GM18498 (cell line): ENCODE measurements around the gene FGGY.
"Not testable (repeated sequence)": the region's sequence is repeated elsewhere in the genome, so short reads cannot be mapped to it uniquely, and the experiment has no call there.

Experiments
- ATAC-seq: cut with Tn5 transposase; IDR thresholded peaks from one replicate; pipeline ENCODE4 v1.9.1; 2021; ENCODE audit warnings: mild to moderate bottlenecking, moderate library complexity; ENCODE audit not compliant: unreplicated experiment

Gene FGGY

GRCh38 chr1:59605184-59605583 is 308.3 kb downstream of the FGGY start:
- no peak for ATAC-seq

DNA sequence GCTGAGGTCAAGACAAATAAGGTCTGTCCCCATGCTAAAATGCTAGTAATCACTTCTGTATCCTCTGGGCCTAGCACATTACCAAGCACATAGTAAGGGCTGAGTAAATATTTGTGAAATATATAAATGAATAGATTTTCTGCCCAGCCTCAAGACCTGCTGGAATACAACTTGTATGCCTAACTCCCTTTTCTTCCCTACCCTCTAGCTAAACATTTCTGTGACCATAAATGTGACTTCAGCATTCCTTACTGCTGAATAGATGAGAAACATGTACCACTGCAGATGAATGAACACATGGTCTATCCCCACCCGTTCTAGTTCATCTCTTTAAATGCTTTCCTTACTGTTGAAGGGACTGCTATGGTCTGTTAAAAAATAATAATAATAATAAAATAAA is 308.9 kb downstream of the FGGY start:
- ATAC-seq = no peak

GRCh38 chr1:59609245-59609644 is 312.4 kb downstream of the FGGY start:
- ATAC-seq = no peak

DNA sequence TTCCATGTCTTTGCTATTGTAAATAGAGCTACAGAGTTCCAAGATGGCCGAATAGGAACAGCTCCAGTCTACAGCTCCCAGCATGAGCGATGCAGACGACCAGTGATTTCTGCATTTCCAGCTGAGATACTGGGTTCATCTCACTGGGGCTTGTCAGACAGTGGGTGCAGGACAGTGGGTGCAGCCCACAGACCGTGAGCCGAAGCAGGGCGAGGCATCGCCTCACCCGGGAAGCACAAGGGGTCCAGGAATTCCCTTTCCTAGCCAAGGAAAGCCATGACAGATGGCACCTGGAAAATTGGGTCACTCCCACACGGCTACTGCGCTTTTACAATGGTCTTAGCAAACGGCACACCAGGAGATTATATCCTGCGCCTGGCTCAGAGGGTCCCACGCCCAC is 313.6 kb downstream of the FGGY start:
- ATAC-seq = not testable (repeated sequence)

- no peak for ATAC-seq
Observed at GRCh38 chr1:59617434-59617833, 320.5 kb downstream of the FGGY start.

DNA sequence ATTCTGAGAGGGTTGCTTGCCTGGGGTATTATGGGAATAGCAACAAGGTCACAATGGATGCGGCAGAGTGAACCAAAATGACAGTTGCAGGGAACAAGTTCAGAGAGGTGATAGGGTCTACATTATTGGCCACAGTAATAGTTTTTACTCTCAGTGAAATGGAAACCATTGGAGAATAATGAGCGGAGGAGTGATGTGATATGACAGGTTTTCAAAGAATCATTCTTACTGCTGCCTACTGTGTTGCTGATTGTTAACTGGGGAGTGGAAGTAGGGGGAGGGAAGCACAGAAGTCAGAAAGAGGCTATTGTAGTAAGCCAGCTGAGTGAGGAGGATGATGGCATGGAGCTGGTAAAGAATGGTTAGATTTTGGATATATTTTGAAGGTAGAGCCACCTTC is 322.7 kb downstream of the FGGY start:
- no peak for ATAC-seq

DNA sequence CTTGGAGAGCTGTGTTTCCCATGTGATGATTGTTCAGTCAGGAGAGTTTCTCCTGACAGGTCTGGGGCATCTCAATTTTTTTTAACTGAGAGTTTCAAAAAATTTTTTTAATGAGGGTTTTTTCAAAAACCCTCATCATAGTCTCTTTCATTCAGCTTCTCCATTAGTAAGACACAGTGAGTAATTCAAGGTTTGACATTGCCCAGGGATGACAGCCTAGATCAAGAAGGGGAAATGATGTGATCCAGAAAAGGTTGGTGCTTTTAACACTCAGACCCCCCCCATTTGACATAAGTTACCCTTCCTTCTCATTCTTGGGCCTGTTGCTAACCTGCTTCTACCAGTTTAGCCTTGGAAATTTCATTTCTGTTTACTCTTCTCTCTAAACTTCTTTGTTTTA is 328.5 kb downstream of the FGGY start:
- no peak for ATAC-seq

GRCh38 chr1:59631561-59632255 is 334.8 kb downstream of the FGGY start:
- ATAC-seq = no peak

DNA sequence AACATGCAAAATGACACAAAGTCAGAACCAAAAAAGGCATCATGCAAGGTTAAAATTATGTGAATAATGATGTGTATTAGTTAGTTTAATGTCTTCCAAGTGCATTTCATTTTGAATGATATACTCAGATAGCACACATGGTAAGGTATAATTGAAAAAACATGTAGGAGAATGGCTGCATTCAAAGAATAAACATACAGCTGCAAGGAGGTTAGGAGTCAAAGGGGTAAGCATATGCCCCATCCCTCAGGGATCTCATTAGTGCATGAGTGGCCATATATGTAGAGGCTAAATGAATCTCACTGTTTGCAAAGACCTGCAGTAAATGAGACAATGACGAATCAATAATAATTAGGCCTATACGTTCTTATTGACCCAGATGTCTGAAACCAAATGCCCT is 338.2 kb downstream of the FGGY start:
- ATAC-seq = no peak

GRCh38 chr1:59638231-59638711 is 341.4 kb downstream of the FGGY start:
- no peak for ATAC-seq

DNA sequence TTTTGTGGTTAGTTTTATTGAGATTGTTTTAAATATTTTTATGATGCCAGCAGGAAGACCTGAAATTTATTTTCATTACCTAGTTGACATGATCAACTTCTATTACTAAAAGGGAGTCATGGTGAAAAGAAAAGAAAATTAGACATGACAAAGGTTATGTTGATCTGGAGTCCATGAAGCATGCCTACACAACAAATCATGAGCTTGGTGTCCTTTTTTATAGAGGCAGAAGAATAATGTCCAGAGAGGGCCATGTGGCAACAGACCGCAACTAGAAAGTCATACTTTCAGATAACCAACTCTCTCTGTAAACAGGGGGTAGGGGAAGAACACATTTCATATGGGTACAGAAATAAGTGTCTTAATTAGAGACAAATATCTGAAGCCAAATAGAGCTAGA is 342.4 kb downstream of the FGGY start:
- ATAC-seq = no peak

- no peak for ATAC-seq
Observed at GRCh38 chr1:59640851-59641250, 344.0 kb downstream of the FGGY start.

DNA sequence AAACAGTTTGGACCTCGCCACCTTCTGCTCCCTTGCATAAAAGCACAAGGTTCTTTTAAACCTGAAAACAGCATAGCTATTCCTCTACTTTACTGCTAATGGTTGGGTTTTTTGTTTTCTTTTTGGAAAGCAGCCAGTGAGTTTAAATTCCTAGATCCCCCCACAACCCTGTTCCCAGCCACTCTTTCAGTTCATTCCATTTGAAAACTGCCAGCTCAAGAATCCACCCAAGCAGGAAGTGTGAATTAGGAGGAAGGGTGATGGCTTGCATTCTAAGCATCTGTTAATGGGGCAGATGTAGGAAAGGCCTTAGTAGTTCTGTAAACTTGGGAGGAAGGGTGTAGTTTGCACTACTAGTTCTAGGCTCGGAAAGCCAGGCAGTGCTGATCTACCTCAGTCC is 344.9 kb downstream of the FGGY start:
- no peak for ATAC-seq

GRCh38 chr1:59643526-59643925 is 346.6 kb downstream of the FGGY start:
- no peak for ATAC-seq

GRCh38 chr1:59645893-59646292 is 349.0 kb downstream of the FGGY start:
- no peak for ATAC-seq

DNA sequence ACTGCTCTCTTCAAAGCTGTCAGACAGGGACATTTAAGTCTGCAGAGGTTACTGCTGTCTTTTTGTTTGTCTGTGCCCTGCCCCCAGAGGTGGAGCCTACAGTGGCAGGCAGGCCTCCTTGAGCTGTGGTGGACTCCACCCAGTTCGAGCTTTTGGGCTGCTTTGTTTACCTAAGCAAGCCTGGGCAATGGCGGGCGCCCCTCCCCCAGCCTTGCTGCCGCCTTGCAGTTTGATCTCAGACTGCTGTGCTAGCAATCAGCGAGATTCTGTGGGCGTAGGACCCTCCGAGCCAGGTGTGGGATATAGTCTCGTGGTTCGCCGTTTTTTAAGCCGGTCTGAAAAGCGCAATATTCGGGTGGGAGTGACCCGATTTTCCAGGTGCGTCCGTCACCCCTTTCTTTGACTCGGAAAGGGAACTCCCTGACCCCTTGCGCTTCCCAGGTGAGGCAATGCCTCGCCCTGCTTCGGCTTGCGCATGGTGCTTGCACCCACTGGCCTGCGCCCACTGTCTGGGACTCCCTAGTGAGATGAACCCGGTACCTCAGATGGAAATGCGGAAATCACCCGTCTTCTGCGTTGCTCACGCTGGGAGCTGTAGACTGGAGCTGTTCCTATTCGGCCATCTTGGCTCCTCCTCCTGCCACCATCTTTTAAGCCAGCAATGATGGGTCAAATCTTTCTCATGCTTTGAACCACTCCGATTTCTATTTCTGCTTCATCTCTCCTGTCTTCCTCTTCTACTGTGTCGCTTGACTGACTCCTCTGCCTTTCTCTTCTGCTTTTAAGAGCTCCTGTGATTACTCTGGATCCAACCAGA is 356.5 kb downstream of the FGGY start:
- not testable (repeated sequence) for ATAC-seq

- ATAC-seq = no peak
Observed at GRCh38 chr1:59653968-59654367, 357.1 kb downstream of the FGGY start.

- ATAC-seq = no peak
Observed at GRCh38 chr1:59657873-59658465, 361.1 kb downstream of the FGGY start.

DNA sequence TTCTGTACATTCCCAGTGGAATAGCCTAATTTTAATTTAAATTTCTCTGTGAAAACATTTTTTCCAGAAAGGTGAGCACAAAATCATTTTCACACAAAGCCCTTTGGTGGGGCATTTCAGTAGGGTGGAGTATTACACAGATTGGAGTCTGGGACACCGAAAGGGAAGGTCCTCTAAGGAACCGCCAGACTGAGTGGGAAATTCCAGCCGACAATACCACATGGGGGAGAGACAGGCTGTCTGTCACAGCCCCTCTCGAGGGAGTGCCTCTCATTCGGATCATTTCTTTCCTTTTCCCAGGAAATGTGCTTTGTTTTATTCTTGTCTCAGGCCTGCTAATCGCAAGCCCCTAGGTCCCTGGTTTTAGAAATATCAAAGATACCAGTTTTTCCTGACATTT is 367.3 kb downstream of the FGGY start:
- no peak for ATAC-seq

- ATAC-seq = no peak
Observed at GRCh38 chr1:59666106-59666505, 369.2 kb downstream of the FGGY start.

DNA sequence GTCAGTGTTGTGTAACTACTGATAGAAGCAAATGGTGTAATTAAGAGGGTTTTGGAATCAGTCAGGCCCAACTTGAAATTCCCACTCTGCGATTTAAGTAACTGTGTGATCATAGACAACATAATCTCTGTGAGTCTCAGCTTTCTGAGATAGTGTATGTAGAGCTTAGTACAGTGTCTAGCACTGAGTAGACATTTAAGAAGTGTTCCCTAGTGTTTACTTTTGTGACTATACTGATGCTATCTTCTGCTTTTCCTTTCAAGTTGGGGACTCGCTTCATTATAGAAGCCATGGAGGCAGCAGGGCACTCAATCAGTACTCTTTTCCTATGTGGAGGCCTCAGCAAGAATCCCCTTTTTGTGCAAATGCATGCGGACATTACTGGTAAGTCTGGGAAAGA is 370.1 kb downstream of the FGGY start:
- ATAC-seq = no peak

GRCh38 chr1:59669752-59670312 is 372.9 kb downstream of the FGGY start:
- no peak for ATAC-seq
